GM18505 (cell line): ENCODE measurements around the gene CDHR2.

Source experiments
- ATAC-seq: cut with Tn5 transposase; IDR thresholded peaks from one replicate; pipeline ENCODE4 v1.9.1; 2021; ENCODE audit not compliant: unreplicated experiment
- POLR2A ChIP-seq: IDR thresholded peaks from 4 replicates; pipeline ENCODE4 v1.6.1; 2011; ENCODE audit warnings: borderline replicate concordance; ENCODE audit not compliant: insufficient read depth, insufficient read length; ENCODE audit errors: extremely low read depth

CDHR2 gene

GRCh38 chr5:176530983-176531901, 17.9 kb upstream of the CDHR2 start:
- no peak for ATAC-seq
- TF ChIP-seq POLR2A: no peak

- ATAC-seq: no peak
- TF ChIP-seq POLR2A: no peak
These were observed 17.1 kb upstream of the CDHR2 start for GRCh38 chr5:176531902-176532493.

GRCh38 chr5:176532795-176533194, 16.3 kb upstream of the CDHR2 start:
- no peak for ATAC-seq
- TF ChIP-seq POLR2A: no peak

- no peak for TF ChIP-seq POLR2A
- ATAC-seq: no peak
These were observed 15.8 kb upstream of the CDHR2 start for GRCh38 chr5:176533390-176533789.

GRCh38 chr5:176533894-176534611, 15.1 kb upstream of the CDHR2 start:
- ATAC-seq: no peak

GRCh38 chr5:176534640-176535039, 14.5 kb upstream of the CDHR2 start:
- ATAC-seq: no peak
- no peak for TF ChIP-seq POLR2A

More at GRCh38 chr5:176533894-176534611, 15.1 kb upstream of the CDHR2 start:
- TF ChIP-seq POLR2A: peak; percentile 9

GRCh38 chr5:176535101-176535663, 14.0 kb upstream of the CDHR2 start:
- ATAC-seq: no peak
- peak; percentile 84 for TF ChIP-seq POLR2A

- ATAC-seq: no peak
- TF ChIP-seq POLR2A: no peak
These were observed 13.4 kb upstream of the CDHR2 start for GRCh38 chr5:176535664-176536131.

GRCh38 chr5:176536132-176536901, 12.8 kb upstream of the CDHR2 start:
- no peak for ATAC-seq
- no peak for TF ChIP-seq POLR2A

GRCh38 chr5:176536902-176537553, 12.1 kb upstream of the CDHR2 start, which contains the start of gene RNF44:
RNF44 (minus strand) TSS chr5:176537402; CDS start chr5:176532472, 4,930 bp downstream.
- peak; percentile 51 for ATAC-seq
- peak; percentile 55 for TF ChIP-seq POLR2A

- TF ChIP-seq POLR2A: peak; percentile 50
- peak; percentile 57 for ATAC-seq
These were observed 11.4 kb upstream of the CDHR2 start for GRCh38 chr5:176537554-176538229.
